HCT116 (cell line): ENCODE measurements around the gene CMIP. TPM values are rescaled to one million over a fixed set of nuclear protein-coding genes. Genes with fewer than 3 reads are reported as not detected.

Experiments
- ATAC-seq: fragments of 200-7000 bp; cut with Tn5 transposase; 2 replicates; pipeline ENCODE4 v1.9.1; 2020; ENCODE audit warnings: mild to moderate bottlenecking, moderate library complexity
- BruUV-seq: library from RNA; stranded (reverse); fragments of 400-500 nt; replicated peaks from 2 replicates; lab custom pipeline; 2021; lab: Mats Ljungman, UMichigan
- CTCF ChIA-PET: fragments of 300-600 bp; sonication (Branson Sonifier 250); formaldehyde crosslinking; loops from one replicate; lab custom pipeline; 2021; ENCODE audit warnings: antibody characterized with exemption; lab: Charles Lee
- POLR2A ChIA-PET: fragments of 300-600, 350-600 bp; sonication (Branson Sonifier 250); formaldehyde crosslinking; loops from one replicate; lab custom pipeline; 2021; ENCODE audit warnings: antibody characterized with exemption; lab: Charles Lee
- RAD21 ChIA-PET, 2 experiments: fragments of 300-600 bp; sonication (Branson Sonifier 250); formaldehyde crosslinking; loops; one replicate each; lab custom pipeline; 2023; ENCODE audit warnings: low total read pairs in 2 of 2; ENCODE audit not compliant: uncharacterized antibody in 2 of 2, unreplicated experiment in 2 of 2, low non-redundant PET in 1 of 2; lab: Charles Lee
- DNase-seq: peaks from one replicate; pipeline ENCODE4 v3.0.0-alpha.2; 2010; ENCODE audit warnings: low read depth, low spot score
- H2AFZ ChIP-seq: fragments of 200-600 bp; shearing (Covaris generic), sonication (generic); 2 replicates; pipeline ENCODE4 v1.6.1; 2017; ENCODE audit warnings: low read depth, mixed run types, mixed read lengths, antibody characterized with exemption, low read length; ENCODE audit not compliant: poor library complexity, severe bottlenecking
- H3K27ac ChIP-seq: 2 replicates; pipeline ENCODE4 v1.5.1; 2012; ENCODE audit warnings: low read depth, low read length
- H3K27me3 ChIP-seq: fragments of 200-600 bp; sonication (generic); 2 replicates; pipeline ENCODE4 v1.6.1; 2016; ENCODE audit warnings: mixed run types, low read length, mixed read lengths; ENCODE audit not compliant: insufficient read depth
- H3K36me3 ChIP-seq, 2 experiments: fragments of 200-500 bp in 1 of 2; fragments of 200-600 bp in 1 of 2; sonication (Bioruptor generic) in 1 of 2; sonication (generic) in 1 of 2; 2 replicates each; pipeline versions ENCODE4 v1.5.1 to v1.6.1; 2014 to 2016; ENCODE audit warnings: low read length in 2 of 2, inconsistent platforms in 1 of 2, mixed read lengths in 1 of 2, mixed run types in 1 of 2; ENCODE audit not compliant: insufficient read depth in 2 of 2, control insufficient read depth in 1 of 2
- H3K4me1 ChIP-seq, 2 experiments: fragments of 200-600 bp in 1 of 2; sonication (generic) in 1 of 2; 2 replicates each; pipeline versions ENCODE4 v1.5.1 to v1.6.1; 2012 to 2017; ENCODE audit warnings: low read length in 2 of 2, inconsistent platforms in 1 of 2, mild to moderate bottlenecking in 1 of 2, mixed read lengths in 1 of 2, mixed run types in 1 of 2, moderate library complexity in 1 of 2; ENCODE audit not compliant: insufficient read depth in 2 of 2, control insufficient read depth in 1 of 2
- H3K4me2 ChIP-seq: fragments of 200-600 bp; sonication (generic); 2 replicates; pipeline ENCODE4 v1.6.1; 2017; ENCODE audit warnings: mixed run types, low read length, mixed read lengths
- H3K4me3 ChIP-seq, 2 experiments: fragments of 200-600 bp in 1 of 2; sonication (generic) in 1 of 2; replicated peaks in 1 of 2; 2 replicates each; pipeline ENCODE4 v1.5.1; 2011 to 2016; ENCODE audit warnings: low read length in 2 of 2, control low read depth in 1 of 2, low read depth in 1 of 2, mild to moderate bottlenecking in 1 of 2, mixed read lengths in 1 of 2, mixed run types in 1 of 2
- H3K79me2 ChIP-seq: fragments of 200-600 bp; sonication (generic); 2 replicates; pipeline ENCODE4 v1.6.1; 2017; ENCODE audit warnings: mild to moderate bottlenecking, mixed run types, low read length, moderate library complexity, mixed read lengths; ENCODE audit not compliant: insufficient read depth
- H3K9ac ChIP-seq: fragments of 200-600 bp; sonication (generic); 2 replicates; pipeline ENCODE4 v1.6.1; 2016; ENCODE audit warnings: low read length, mixed read lengths
- H3K9me2 ChIP-seq: fragments of 200-600 bp; sonication (generic), shearing (Covaris generic); 2 replicates; pipeline ENCODE4 v1.6.1; 2017; ENCODE audit warnings: mixed run types, mild to moderate bottlenecking, moderate library complexity; ENCODE audit not compliant: insufficient read depth
- H3K9me3 ChIP-seq, 2 experiments: fragments of 200-500 bp in 1 of 2; fragments of 200-600 bp in 1 of 2; sonication (Bioruptor generic) in 1 of 2; sonication (generic) in 1 of 2; 2 replicates each; pipeline ENCODE4 v1.6.1; 2014 to 2017; ENCODE audit warnings: low read length in 2 of 2, mixed read lengths in 2 of 2, inconsistent platforms in 1 of 2, low read depth in 1 of 2, mild to moderate bottlenecking in 1 of 2, mixed run types in 1 of 2, moderate library complexity in 1 of 2; ENCODE audit not compliant: control insufficient read depth in 1 of 2, insufficient read depth in 1 of 2
- H4K20me1 ChIP-seq: fragments of 200-600 bp; sonication (generic), shearing (Covaris generic); 2 replicates; pipeline ENCODE4 v1.6.1; 2017; ENCODE audit warnings: mixed run types, mild to moderate bottlenecking, moderate library complexity; ENCODE audit not compliant: insufficient read depth
- CBX3 ChIP-seq: IDR thresholded peaks from 2 replicates; pipeline ENCODE4 v1.6.1; 2012; ENCODE audit warnings: low read depth
- FOSL1 ChIP-seq: IDR thresholded peaks from 2 replicates; pipeline ENCODE4 v1.6.1; 2012; ENCODE audit warnings: low read depth
- JUND ChIP-seq: IDR thresholded peaks from 2 replicates; pipeline ENCODE4 v1.6.1; 2012
- POLR2A ChIP-seq: IDR thresholded peaks from 2 replicates; pipeline ENCODE4 v1.7.0; 2011; ENCODE audit warnings: borderline replicate concordance; ENCODE audit not compliant: insufficient read depth, insufficient read length; ENCODE audit errors: extremely low read depth
- POLR2AphosphoS5 ChIP-seq: IDR thresholded peaks from 2 replicates; pipeline ENCODE4 v1.6.1; 2011; ENCODE audit warnings: mild to moderate bottlenecking, low read depth, low read length, moderate library complexity
- SIN3A ChIP-seq: IDR thresholded peaks from 2 replicates; pipeline ENCODE4 v1.6.1; 2012; ENCODE audit warnings: low read depth
- SRF ChIP-seq: IDR thresholded peaks from 2 replicates; pipeline ENCODE4 v1.6.1; 2012; ENCODE audit warnings: low read depth
- ZFX ChIP-seq: fragments of 450-650 bp; IDR thresholded peaks from 2 replicates; pipeline ENCODE4 v1.6.1; 2017
- intact Hi-C: fragments of 100-400 bp; cut with micrococcal nuclease; formaldehyde crosslinking; loops from 2 replicates; pipeline ENCODE4 v1.10.0; 2022
- total RNA-seq: library from RNA; stranded (reverse); gene quantifications from one replicate; pipeline ENCODE4 v1.2.1, GENCODE V29; 2021; ENCODE audit not compliant: unreplicated experiment
- TF ChIP-seq, protein P1 (sequence below), 3 experiments: fragments of 200-600 bp in 1 of 3; sonication (generic) in 1 of 3; IDR thresholded peaks in 2 of 3; conservative IDR thresholded peaks in 1 of 3; 2 replicates each; pipeline ENCODE4 v1.5.1; 2012 to 2017; ENCODE audit warnings: low read depth in 2 of 3, low read length in 2 of 3, antibody characterized with exemption in 1 of 3, borderline replicate concordance in 1 of 3, control low read depth in 1 of 3, mild to moderate bottlenecking in 1 of 3, mixed read lengths in 1 of 3, mixed run types in 1 of 3, moderate library complexity in 1 of 3; ENCODE audit not compliant: insufficient read depth in 1 of 3
- TF ChIP-seq, protein P2 (sequence below): IDR thresholded peaks from 2 replicates; pipeline ENCODE4 v1.6.1; 2011; ENCODE audit warnings: mild to moderate bottlenecking, low read length, moderate library complexity; ENCODE audit not compliant: insufficient replicate concordance; ENCODE audit errors: extremely low read depth

The CMIP gene
- total RNA-seq, 1 experiment from 2014 or later = 64.6 TPM

DNA sequence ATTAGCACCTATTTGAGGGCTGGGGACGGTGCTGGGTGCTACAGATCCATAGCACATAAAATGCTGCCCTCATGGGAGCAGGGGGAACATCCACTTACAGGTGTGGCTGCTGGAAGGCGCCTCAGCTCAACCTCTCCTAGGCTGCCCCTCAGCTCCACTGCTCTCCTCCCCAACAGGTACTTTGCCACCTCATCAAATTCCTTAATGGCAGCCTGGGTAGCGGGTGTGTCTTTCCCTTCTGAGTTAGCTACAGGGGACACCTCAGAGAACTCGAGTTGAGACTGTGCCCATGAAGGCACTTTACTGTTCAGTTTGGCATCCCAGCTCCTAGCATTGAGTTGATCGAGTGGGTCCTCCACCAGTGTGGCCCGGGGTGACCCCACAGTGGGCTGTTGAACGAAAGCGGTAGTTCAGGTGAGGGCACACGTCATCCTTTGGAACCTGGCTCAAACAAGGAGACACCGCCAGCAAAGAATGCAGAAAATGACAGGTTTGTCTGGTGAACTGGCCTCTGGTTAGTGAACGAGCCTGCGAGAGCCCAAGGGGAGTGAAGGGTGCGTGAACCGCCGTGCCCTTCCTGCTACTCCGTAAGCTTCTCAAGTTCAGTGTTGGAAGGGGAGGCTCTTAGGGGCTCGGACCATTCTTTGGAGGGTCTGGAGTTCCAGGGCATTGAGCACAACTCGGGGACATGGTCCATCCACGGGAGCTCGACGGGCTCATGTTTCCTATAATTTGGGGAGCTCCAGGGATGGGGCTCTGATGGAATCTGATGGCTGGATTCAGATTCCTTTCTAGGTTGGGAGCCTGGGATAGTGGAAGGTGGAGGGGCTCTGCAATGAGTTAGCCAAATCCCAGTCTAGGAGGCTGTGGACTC, 3.5 kb upstream of the CMIP start:
- ChIA-PET RAD21 (no interaction called here), CTCF (interaction anchor here (0.6 to 1.9 kb wide), 2 partner anchors 12 to 109 kb away, joined by 3 to 6 read pairs; no protein-coding TSS in a partner anchor), POLR2A (no interaction called here)
- no peaks in the 10 kb centered on the region for H4K20me1 ChIP-seq
- DNase-seq (no peak), ATAC-seq (no peak)
- TF ChIP-seq POLR2A (no peak), SIN3A (no peak), FOSL1 (no peak), ZFX (no peak), CBX3 (no peak)
- H3K9ac ChIP-seq = no peak overlapping the region
- H3K36me3 ChIP-seq = no peaks in the 10 kb centered on the region
- no peak overlapping the region for H2AFZ ChIP-seq
- H3K9me3 ChIP-seq = no peaks in the 10 kb centered on the region
- no peak overlapping the region for H3K4me3 ChIP-seq
- peaks cover 0 to 26% of the 10 kb centered on the region in 2 experiments; a peak in 3 of 4 replicates for H3K4me1 ChIP-seq
- H3K79me2 ChIP-seq = peaks cover 10% of the 10 kb centered on the region
- H3K27ac ChIP-seq = no peak overlapping the region
- H3K9me2 ChIP-seq = no peaks in the 10 kb centered on the region
- intact Hi-C loops = no loop called here
- no peaks in the 10 kb centered on the region for H3K27me3 ChIP-seq
- no TSS peak for BruUV-seq
- H3K4me2 ChIP-seq = 0 out of 2 replicates have a peak overlapping the region, but pooled peaks have one; percentile 4

GRCh38 chr16:81442220-81442915, 2.2 kb upstream of the CMIP start:
- H3K27me3 ChIP-seq = no peaks in the 10 kb centered on the region
- no peak for ATAC-seq
- peaks cover 23% of the 10 kb centered on the region for H3K79me2 ChIP-seq
- H3K36me3 ChIP-seq = 0 out of 4 replicates have a peak, but pooled peaks cover 0 to 8% of the 10 kb centered on the region in 2 experiments
- no peak overlapping the region for H3K27ac ChIP-seq
- H2AFZ ChIP-seq = no peak overlapping the region
- no peak for DNase-seq
- no TSS peak for BruUV-seq
- RAD21 ChIA-PET = no interaction called here
- TF ChIP-seq, protein P1, sequence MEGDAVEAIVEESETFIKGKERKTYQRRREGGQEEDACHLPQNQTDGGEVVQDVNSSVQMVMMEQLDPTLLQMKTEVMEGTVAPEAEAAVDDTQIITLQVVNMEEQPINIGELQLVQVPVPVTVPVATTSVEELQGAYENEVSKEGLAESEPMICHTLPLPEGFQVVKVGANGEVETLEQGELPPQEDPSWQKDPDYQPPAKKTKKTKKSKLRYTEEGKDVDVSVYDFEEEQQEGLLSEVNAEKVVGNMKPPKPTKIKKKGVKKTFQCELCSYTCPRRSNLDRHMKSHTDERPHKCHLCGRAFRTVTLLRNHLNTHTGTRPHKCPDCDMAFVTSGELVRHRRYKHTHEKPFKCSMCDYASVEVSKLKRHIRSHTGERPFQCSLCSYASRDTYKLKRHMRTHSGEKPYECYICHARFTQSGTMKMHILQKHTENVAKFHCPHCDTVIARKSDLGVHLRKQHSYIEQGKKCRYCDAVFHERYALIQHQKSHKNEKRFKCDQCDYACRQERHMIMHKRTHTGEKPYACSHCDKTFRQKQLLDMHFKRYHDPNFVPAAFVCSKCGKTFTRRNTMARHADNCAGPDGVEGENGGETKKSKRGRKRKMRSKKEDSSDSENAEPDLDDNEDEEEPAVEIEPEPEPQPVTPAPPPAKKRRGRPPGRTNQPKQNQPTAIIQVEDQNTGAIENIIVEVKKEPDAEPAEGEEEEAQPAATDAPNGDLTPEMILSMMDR (IDR thresholded peaks at IDR 0.05 in 2 of 3, conservative IDR thresholded peaks at IDR 0.05 in 1 of 3; ENCODE audit: borderline replicate concordance in 1 of 3, insufficient read depth in 1 of 3, low read depth in 2 of 3, low read length in 2 of 3) = no peak
- TF ChIP-seq, protein P2, sequence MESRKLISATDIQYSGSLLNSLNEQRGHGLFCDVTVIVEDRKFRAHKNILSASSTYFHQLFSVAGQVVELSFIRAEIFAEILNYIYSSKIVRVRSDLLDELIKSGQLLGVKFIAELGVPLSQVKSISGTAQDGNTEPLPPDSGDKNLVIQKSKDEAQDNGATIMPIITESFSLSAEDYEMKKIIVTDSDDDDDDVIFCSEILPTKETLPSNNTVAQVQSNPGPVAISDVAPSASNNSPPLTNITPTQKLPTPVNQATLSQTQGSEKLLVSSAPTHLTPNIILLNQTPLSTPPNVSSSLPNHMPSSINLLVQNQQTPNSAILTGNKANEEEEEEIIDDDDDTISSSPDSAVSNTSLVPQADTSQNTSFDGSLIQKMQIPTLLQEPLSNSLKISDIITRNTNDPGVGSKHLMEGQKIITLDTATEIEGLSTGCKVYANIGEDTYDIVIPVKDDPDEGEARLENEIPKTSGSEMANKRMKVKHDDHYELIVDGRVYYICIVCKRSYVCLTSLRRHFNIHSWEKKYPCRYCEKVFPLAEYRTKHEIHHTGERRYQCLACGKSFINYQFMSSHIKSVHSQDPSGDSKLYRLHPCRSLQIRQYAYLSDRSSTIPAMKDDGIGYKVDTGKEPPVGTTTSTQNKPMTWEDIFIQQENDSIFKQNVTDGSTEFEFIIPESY = no peak
- TF ChIP-seq POLR2AphosphoS5 (no peak), JUND (no peak), SRF (no peak)
- no peaks in the 10 kb centered on the region for H3K9me3 ChIP-seq
- no peak overlapping the region for H3K4me2 ChIP-seq
- intact Hi-C loops = no loop called here
- peaks cover 4 to 38% of the 10 kb centered on the region in 2 experiments; a peak in 3 of 4 replicates for H3K4me1 ChIP-seq
- no peak overlapping the region for H3K9ac ChIP-seq
- H3K4me3 ChIP-seq = no peak overlapping the region
- CTCF ChIA-PET = interaction anchor here (1.9 kb wide), 1 partner anchor 13 kb away, joined by 6 read pairs; no protein-coding TSS in a partner anchor
- no peaks in the 10 kb centered on the region; the same call in 1 of the 2 replicates for H4K20me1 ChIP-seq
- POLR2A ChIA-PET = no interaction called here
- H3K9me2 ChIP-seq = no peaks in the 10 kb centered on the region
